Ishikawa (cell line): Measurements from ENCODE around the gene MDFIC.

Experiments used
- EGR1 ChIP-seq: IDR thresholded peaks from 2 replicates; pipeline ENCODE4 v1.6.1; 2012
- EP300 ChIP-seq: IDR thresholded peaks from 2 replicates; pipeline ENCODE4 v1.6.1; 2012; ENCODE audit warnings: borderline replicate concordance
- FOXM1 ChIP-seq: IDR thresholded peaks from 2 replicates; pipeline ENCODE4 v1.6.1; 2012; ENCODE audit warnings: low read depth, borderline replicate concordance
- MAX ChIP-seq: IDR thresholded peaks from 2 replicates; pipeline ENCODE4 v1.6.1; 2012
- NFIC ChIP-seq: IDR thresholded peaks from 2 replicates; pipeline ENCODE4 v1.6.1; 2012

GRCh38 chr7:114959931-114960330, 38.0 kb downstream of the MDFIC start:
- TF ChIP-seq EP300, result no peak
- TF ChIP-seq NFIC, result no peak
- TF ChIP-seq EGR1, result no peak
- TF ChIP-seq MAX, result no peak
- no peak for TF ChIP-seq FOXM1
